IMR-90 (cell line): Measurements from ENCODE around the gene TPI1.

Experiments
- BHLHE40 ChIP-seq: fragments of 150-350 bp; IDR thresholded peaks from 2 replicates; pipeline ENCODE4 v1.6.1; 2016; ENCODE audit warnings: mild to moderate bottlenecking, low read depth, low read length
- CEBPB ChIP-seq: IDR thresholded peaks from 2 replicates; pipeline ENCODE4 v1.6.1; 2012; ENCODE audit warnings: low read depth, low read length, improper control_type of control experiment
- FOS ChIP-seq: fragments of 150-350 bp; IDR thresholded peaks from 2 replicates; pipeline ENCODE4 v1.6.1; 2016; ENCODE audit warnings: low read depth, low read length
- MAFK ChIP-seq: IDR thresholded peaks from 2 replicates; pipeline ENCODE4 v1.6.1; 2012; ENCODE audit warnings: low read depth, low read length, improper control_type of control experiment
- MAZ ChIP-seq: IDR thresholded peaks from 2 replicates; pipeline ENCODE4 v1.6.1; 2012; ENCODE audit warnings: low read depth, mild to moderate bottlenecking, low read length, improper control_type of control experiment, moderate library complexity, borderline replicate concordance
- MXI1 ChIP-seq: IDR thresholded peaks from 2 replicates; pipeline ENCODE4 v1.6.1; 2012; ENCODE audit warnings: low read depth, mild to moderate bottlenecking, low read length, moderate library complexity, borderline replicate concordance
- NFE2L2 ChIP-seq: fragments of 150-350 bp; IDR thresholded peaks from 2 replicates; pipeline ENCODE4 v1.6.1; 2016; ENCODE audit warnings: low read depth, mild to moderate bottlenecking, low read length
- POLR2A ChIP-seq: IDR thresholded peaks from 2 replicates; pipeline ENCODE4 v1.6.1; 2012; ENCODE audit warnings: mild to moderate bottlenecking, low read depth, low read length
- RAD21 ChIP-seq: IDR thresholded peaks from 2 replicates; pipeline ENCODE4 v1.6.1; 2012; ENCODE audit warnings: low read length, improper control_type of control experiment
- RCOR1 ChIP-seq: IDR thresholded peaks from 2 replicates; pipeline ENCODE4 v1.6.1; 2012; ENCODE audit warnings: mild to moderate bottlenecking, low read length, improper control_type of control experiment; ENCODE audit not compliant: insufficient replicate concordance
- RFX5 ChIP-seq: IDR thresholded peaks from 2 replicates; pipeline ENCODE4 v1.8.0; 2012; ENCODE audit warnings: low read depth, mild to moderate bottlenecking, low read length, moderate library complexity
- SMC3 ChIP-seq: fragments of 150-350 bp; IDR thresholded peaks from 2 replicates; pipeline ENCODE4 v1.6.1; 2016; ENCODE audit warnings: low read depth, mild to moderate bottlenecking, antibody characterized with exemption, low read length, moderate library complexity
- TF ChIP-seq, protein P1 (sequence below): conservative IDR thresholded peaks from 2 replicates; pipeline ENCODE4 v1.5.1; 2012; ENCODE audit warnings: mild to moderate bottlenecking, low read depth, low read length, improper control_type of control experiment
- TF ChIP-seq, protein P2 (sequence below): fragments of 150-350 bp; IDR thresholded peaks from 2 replicates; pipeline ENCODE4 v1.6.1; 2017; ENCODE audit warnings: mild to moderate bottlenecking, antibody characterized with exemption, low read length, low read depth

DNA sequence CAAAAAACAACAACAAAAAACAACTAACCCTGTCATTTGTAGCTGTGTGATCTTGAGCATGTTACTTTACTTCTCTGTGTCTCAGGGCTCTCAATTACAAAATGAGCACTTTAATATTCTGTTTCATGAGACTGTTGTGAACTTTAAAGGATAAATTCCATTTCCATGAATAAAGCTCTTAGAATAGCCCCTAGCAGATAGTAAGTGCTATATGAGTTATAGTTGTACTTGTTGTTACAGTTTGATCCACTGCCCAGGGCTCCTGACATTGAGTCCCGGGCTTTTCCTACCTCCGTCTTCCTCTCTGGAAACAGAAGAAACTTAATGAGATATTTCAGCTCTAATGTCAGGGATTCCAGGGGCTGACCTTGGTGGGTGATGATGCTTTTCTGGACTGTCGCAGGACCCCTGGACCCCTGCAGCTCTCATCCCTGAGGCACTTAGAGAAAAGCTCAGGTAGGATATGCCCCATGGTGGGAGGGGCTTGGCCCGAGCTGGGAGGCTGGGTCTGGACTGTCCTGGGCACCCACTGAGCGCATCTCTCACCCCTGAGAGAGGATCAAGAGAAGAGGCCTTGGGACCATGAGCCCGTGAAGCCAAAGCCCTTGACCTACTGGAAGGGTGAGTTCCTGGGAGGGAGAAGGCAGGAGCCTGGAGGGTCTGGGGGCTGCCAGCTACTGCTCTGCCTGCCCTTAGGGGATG, 34.0 kb upstream of the TPI1 start:
- TF ChIP-seq POLR2A (no peak), CEBPB (no peak), MXI1 (no peak), RFX5 (no peak), SMC3 (no peak), RAD21 (no peak), RCOR1 (no peak), MAZ (no peak), MAFK (no peak), BHLHE40 (no peak), FOS (no peak), NFE2L2 (no peak)
- TF ChIP-seq, protein P1, sequence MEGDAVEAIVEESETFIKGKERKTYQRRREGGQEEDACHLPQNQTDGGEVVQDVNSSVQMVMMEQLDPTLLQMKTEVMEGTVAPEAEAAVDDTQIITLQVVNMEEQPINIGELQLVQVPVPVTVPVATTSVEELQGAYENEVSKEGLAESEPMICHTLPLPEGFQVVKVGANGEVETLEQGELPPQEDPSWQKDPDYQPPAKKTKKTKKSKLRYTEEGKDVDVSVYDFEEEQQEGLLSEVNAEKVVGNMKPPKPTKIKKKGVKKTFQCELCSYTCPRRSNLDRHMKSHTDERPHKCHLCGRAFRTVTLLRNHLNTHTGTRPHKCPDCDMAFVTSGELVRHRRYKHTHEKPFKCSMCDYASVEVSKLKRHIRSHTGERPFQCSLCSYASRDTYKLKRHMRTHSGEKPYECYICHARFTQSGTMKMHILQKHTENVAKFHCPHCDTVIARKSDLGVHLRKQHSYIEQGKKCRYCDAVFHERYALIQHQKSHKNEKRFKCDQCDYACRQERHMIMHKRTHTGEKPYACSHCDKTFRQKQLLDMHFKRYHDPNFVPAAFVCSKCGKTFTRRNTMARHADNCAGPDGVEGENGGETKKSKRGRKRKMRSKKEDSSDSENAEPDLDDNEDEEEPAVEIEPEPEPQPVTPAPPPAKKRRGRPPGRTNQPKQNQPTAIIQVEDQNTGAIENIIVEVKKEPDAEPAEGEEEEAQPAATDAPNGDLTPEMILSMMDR, result no peak
- TF ChIP-seq, protein P2, sequence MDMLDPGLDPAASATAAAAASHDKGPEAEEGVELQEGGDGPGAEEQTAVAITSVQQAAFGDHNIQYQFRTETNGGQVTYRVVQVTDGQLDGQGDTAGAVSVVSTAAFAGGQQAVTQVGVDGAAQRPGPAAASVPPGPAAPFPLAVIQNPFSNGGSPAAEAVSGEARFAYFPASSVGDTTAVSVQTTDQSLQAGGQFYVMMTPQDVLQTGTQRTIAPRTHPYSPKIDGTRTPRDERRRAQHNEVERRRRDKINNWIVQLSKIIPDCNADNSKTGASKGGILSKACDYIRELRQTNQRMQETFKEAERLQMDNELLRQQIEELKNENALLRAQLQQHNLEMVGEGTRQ, result no peak
